CD4-positive, alpha-beta T cell treated with Interleukin-17A for 1 hour (primary cell): ENCODE measurements around the gene SNX33.
"Not testable (repeated sequence)": the region's sequence is repeated elsewhere in the genome, so short reads cannot be mapped to it uniquely, and the experiment has no call there.

Source experiments
- DNase-seq: peaks from one replicate; pipeline ENCODE4 v3.0.0-alpha.2; 2020

SNX33 gene

DNA sequence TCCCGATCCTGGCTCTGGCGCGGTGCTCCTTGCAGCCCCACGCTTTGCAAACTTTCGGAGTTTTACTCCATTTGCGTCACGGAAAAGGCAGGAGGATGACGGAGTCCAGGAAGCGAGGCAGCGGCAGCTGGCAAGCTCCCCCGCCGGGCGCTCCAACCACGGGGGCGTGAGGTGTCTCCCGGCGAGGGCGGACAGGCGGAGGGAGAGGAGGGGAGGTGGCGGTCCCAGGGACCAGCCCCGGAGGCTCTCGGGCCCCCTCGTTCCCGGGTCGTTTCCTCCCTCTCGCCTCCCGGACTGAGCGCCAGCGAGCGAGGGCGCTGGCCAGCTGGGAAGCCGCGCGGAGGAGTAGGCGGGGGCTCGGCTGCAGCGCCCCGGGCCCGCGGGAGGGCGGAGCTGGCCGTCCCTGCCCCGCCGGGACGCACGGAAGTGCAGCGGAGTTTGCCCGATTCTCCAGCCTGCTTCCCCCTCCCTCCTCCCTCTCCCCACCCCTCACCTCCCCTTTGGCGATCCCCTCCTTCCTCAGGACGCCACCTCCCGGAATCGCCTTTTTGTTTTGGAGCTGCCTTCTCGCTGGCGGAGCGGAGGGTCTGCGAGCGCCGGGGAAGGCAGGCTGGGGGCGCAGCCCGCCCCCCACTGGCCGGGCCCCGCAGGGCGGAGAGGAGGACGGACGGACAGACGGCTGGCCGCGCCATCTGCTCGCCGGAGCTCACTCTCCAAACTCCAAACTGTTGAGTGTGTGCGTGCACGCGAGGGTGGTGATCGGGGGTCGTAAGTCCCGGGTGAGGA lies at the start of gene SNX33:
TSS of gene SNX33 (plus strand) at position 543 of the 786 bp plus-strand sequence. CDS start 1,191 bp downstream, outside the sequence.
- peak; percentile 52 for DNase-seq

DNA sequence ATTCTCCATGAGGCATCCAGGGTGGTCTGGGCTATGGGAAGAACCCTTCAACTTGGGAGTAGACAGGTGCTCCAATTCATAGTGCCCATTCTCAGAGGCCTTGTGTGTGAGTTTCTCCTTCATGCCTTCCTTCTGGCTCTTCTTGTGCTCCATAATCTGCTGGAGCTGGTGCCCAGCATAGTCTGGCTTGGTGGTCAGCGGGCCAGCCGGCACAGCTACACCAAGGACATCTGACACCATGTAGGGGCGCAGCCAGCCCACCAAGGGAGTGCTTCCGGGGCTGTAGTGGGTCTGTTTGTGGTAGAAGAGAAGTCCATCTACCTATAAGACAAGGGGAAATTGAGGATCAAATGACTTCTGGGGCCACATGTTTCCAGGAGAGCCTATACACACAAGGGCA lies 49.4 kb upstream of the SNX33 start:
- no peak for DNase-seq

GRCh38 chr15:75599401-75599800 lies 48.3 kb upstream of the SNX33 start:
- no peak for DNase-seq

GRCh38 chr15:75606026-75606425 lies 41.7 kb upstream of the SNX33 start:
- DNase-seq: no peak

GRCh38 chr15:75606711-75607699 lies 40.7 kb upstream of the SNX33 start:
- peak; percentile 41 for DNase-seq

DNA sequence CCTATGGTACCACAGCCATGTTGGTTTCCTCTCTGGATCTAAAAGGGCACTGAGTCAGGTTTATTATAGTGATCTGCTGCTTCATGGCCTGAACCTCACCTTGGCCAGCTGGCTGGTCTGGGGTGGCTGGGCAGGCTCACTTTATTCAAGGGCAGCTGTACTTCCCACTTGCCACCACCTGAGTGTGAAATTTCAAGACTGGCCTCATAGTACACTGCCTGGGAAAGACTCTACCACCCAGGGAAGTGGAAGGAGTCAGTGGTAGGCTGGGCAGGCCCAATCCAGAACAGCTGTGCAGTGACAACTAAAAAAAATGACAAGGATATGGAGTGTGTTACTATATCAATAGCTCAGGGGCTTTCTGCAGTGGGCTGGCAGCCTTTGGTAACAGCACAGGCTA lies 30.9 kb upstream of the SNX33 start:
- no peak for DNase-seq

GRCh38 chr15:75620058-75620820 lies 27.5 kb upstream of the SNX33 start:
- no peak for DNase-seq

DNA sequence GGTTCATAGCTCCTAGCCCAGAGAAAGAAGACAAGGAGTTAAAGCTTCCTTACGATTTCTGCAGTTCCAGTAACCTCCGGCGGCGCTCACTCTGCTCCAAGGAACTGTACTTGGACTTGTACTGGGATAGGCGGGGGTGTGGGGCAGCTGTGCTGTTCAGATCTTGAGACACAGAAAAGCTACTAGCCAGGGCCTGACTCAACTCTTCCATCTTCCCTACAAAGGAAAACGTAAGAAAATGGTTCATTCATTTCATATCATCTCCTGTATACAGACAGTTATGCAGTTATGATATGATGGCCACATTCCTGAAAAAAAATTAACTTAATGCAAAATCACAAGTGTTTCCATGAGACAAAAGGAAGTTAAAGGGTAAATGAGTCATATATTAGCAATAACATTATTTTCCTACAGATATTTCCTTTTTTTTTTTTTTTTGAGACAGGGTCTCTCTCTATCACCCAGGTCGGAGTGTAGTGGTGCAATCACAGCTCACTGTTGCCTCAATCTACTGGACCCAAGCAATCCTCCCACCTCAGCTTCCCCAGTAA lies 26.8 kb upstream of the SNX33 start:
- DNase-seq: no peak

GRCh38 chr15:75622505-75622904 lies 25.2 kb upstream of the SNX33 start:
- no peak for DNase-seq

GRCh38 chr15:75625542-75626347 lies 22.0 kb upstream of the SNX33 start, which contains the start of gene SNUPN:
TSS of gene SNUPN (minus strand) at chr15:75625725. CDS start at chr15:75621051, 4,674 bp downstream.
- DNase-seq: peak; percentile 93

DNA sequence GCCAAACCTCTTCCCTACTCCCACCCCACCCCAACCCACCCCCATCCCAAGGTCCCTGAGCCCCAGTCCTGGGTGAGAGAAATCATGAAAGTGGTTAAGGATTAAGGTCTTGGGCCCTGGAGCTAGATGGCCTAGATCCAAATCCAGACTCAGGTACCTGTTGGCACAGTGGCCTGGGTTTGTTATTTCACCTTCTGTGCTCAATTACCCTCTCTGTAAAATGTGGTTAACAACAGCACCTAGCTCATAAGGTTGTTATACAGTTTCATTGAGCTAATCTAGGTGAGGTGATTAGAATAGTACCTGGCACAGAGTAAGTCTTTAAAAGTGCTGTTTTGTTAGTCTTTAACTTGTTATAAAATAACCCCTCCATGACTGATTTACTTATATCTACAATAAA lies 15.8 kb upstream of the SNX33 start:
- no peak for DNase-seq

GRCh38 chr15:75633922-75634321 lies 13.8 kb upstream of the SNX33 start:
- DNase-seq: not testable (repeated sequence)

DNA sequence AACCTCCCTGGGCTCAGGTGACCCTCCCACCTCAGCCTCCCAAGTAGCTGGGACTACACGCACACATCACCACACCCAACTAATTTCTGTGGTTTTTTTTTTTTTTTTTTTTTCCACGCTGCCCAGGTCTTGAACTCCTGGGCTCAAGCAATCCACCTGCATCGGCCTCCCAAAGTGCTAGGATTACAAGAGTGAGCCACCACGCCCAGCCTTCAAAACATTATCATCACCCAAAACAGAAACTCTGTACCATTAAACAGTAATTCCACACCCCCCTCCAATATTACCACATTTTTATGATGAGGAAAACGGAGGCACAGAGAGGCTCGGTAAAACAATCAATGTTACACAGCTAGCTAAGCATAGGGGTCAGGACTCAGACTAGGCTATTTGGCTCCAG lies 11.7 kb upstream of the SNX33 start:
- DNase-seq: no peak

DNA sequence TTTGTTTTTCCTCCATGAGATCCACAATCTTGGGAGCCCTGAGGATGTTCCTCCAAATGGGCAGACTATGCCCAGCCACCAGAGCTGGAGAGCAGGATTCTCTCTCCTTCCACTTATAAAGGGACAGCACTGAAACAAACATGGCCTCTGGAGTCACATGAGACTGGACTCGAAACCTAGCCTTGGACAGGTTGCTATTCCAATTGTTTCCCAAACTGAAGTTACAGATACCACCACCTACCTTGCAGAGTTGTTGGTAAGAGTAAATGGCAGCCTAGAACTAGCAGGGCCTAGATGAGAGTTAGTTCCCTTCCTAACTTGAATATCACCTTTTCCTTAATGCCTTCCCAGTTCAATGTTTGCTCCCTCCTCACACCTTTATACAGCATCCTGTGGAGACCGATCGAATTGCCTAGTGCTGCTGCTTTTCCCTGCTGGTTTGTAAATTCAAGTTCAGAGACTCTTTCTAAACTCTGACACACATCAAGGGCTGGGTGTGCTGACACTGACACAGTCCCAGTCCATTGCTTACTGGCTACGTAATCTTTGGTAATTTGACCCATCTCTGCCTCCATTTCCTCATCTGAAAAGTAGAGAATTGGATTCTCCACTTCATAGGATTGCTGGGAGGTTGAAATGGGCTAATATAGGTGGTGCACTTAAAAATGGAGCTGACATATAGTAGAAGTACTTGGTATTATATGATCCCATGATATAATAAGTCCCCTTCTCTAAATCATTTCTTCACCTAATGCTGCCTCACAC lies 10.3 kb upstream of the SNX33 start:
- DNase-seq: no peak

- no peak for DNase-seq
Observed at GRCh38 chr15:75639191-75639708, 8.5 kb upstream of the SNX33 start.

- peak; percentile 95 for DNase-seq
Observed at GRCh38 chr15:75639709-75640482, 7.8 kb upstream of the SNX33 start, which contains the start of gene IMP3. TSS of gene IMP3 (minus strand) at chr15:75640224. CDS start at chr15:75640168, 56 bp downstream.

DNA sequence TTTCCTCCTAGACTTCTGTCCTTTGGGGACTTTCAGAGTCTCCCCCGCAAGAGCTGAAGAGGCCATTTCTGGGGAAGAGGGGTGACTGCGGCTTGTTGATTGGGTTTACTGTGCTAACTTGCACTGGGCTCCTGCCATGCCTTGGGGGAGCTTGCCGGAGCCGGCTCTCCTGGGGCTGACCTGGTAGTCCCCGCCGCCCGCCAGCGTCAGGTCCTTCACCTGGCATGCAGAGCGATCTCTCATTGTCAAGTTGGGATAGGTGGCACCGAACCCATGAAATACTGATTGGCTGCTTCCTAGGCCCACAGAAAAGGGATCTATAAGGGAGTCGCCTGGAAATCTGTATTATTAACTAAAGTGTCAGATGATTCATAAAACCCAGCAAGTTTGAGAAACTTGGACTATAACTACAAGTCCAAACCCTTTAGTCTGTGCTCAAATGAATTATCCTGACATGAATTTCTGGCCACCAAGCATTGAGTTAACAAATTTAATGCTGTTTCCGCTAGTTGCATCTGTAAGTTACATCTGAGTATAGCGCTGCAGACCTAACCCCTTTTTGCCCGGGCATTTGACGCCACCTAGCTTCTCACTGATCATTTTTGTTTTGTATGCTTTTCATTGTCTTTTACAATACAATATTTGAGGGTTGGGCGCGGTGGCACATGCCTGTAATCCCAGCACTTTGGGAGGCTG lies 7.1 kb upstream of the SNX33 start:
- DNase-seq: peak; percentile 77

GRCh38 chr15:75641179-75641503 lies 6.6 kb upstream of the SNX33 start:
- no peak for DNase-seq

DNA sequence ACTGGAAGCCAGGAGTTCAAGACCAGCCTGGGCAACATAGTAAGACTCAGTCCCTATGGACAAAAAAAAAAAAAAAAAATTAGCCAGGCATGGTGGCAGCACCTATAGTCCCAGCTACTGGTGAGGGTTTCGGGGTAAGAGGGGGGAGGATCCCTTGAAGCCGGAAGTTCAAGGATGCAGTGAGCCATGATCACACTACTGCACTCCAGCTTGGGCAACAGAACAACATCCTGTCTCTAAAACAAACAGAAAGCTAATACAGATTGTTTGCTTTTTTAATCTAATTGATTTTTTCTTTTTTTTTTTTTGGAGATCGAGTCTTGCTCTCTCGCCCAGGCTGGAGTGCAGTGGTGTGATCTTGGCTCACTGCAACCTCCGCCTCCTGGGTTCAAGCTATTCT lies 6.1 kb upstream of the SNX33 start:
- DNase-seq: no peak
